NCI-H2107 treated with DMSO at 0.1 percent for 48 hours (cell line): ENCODE measurements around the gene CNPY3.

Experiments
- DNase-seq: peaks from one replicate; lab custom pipeline; 2025; ENCODE audit not compliant: unreplicated experiment; lab: John Stamatoyannopoulos, UW

CNPY3 gene

DNA sequence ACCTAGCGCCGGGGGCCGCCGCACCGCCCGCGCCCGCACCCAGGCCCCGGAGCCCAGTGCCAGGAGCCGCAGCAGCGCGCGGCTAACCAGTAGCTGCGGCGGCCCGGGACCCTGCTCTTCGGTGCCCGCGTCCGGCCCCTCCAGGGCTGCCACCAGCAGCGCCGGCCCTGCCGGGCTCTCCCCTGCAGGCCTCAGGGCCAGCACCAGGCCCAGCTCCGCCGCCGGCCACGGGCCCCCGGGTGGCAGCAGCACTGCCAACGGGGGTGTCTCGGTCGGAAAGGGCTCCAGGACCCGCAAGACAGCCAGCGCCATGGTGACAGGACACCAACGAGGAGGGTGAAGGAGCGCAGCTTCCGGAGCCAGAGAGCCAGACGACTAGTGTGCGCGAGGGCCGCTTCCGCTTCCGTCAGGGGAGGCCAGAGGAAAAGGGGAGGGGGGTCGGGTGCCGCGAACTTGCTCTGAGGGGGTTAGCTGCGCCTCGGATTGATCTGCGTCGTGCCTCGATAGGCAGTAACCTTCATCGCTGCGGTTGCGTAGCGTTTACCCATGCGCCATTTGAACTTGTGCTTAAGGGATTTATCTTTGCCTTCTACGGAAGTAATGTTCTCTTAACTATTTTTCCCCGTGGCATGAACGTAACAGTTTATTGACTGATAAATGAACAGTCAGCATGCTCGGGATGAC, 49.7 kb downstream of the CNPY3 start, which contains the start of gene PEX6:
PEX6 (minus strand) TSS at position 343 of the 684 bp plus-strand sequence; CDS start at position 312, 31 bp downstream.
- peak; percentile 23 for DNase-seq

DNA sequence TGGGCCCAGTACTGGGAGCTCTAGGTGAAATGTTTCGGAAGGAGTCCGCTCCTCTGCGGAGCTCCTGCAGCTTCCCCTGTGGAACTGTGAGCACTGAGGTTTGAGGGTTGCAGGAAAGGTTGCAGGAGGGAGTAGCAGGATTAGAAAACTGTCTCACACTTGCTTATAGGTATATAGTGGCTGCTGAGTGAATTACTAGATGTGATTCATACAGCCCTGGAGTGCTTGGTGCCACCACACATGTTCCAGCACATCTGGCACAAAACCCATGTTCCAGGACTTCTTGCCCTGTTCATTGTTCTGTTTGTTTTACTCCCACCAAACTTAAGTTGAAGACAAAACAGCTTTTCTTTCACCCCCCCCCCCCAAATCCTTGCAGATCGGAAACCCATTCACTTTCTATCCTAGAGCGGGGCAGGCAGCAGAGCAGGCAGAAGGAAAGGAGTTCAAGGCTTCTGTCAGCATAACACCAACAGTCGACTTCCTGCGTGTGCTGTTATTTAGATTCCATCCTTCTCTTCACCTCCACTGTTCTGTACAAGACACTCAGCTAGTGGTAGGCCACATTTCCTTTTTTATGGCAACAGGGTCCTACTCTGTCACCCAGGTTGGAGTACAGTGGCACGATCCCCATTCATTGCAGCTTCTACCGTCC, 50.4 kb downstream of the CNPY3 start:
- no peak for DNase-seq

DNA sequence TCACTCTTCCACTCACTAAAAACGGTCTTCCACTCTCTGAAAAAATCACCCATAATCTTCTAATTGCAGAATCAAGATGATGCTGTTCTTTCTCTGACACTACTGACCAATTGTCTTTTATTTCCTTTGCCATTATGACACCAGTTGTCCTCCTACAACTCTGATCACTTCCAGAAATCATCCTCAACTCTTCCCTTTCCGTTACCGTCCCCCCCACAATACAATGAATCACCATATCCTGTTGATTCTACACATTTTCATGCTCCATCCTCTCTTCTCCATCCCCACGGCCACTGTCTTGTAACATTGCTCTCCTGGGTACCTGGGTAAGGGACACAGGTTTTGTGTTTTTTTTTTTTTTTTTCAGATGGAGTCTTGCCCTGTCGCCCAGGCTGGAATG, 52.6 kb downstream of the CNPY3 start:
- no peak for DNase-seq

DNA sequence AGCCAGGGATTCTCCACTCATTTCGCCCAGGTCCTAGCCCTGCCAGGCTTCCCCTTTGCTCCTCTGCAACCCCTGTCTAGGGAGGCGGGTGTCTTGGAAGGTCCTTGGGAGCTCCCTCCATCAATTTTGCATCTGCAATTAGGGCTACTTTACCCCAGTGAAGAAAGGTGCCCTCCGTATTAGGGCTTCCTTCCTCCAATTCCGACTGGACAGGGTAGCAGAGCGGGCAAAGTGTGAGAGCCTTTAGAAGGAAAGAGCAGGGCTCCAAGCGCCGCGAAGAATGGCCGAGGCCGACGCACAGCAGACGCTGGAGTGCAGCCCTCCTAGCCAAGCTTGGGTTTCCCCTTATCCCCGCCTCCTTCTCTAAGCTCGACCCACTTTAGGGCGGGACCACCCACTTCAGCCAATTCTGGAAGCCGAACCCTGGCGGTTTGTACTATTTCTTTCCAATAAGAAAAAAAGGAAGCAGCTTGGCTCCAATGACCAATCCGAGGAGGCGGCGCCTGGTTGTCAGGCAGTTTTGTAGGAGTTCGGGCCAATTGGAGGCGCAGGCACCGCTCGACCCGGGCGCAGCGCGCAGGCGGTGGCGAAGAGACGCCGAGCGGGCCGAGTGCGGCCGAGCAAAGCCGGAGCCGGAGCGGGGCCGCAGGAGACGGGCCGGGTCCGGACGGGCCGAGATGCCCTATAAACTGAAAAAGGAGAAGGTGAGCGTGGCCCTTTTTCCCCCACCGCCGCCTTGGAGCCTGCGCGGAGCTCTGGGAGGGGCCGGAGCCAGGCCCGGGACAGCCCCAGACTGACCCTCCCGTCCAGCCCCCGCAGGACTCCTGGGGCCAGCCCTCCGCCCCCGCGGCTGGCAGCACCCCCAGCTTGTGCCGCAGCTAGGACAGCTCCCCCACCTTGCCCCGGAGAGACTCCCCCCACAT, 55.0 kb downstream of the CNPY3 start, which contains the start of gene PPP2R5D:
PPP2R5D (plus strand) TSS at position 570 of the 923 bp plus-strand sequence; CDS start at position 678, 108 bp downstream.
- peak; percentile 95 for DNase-seq

DNA sequence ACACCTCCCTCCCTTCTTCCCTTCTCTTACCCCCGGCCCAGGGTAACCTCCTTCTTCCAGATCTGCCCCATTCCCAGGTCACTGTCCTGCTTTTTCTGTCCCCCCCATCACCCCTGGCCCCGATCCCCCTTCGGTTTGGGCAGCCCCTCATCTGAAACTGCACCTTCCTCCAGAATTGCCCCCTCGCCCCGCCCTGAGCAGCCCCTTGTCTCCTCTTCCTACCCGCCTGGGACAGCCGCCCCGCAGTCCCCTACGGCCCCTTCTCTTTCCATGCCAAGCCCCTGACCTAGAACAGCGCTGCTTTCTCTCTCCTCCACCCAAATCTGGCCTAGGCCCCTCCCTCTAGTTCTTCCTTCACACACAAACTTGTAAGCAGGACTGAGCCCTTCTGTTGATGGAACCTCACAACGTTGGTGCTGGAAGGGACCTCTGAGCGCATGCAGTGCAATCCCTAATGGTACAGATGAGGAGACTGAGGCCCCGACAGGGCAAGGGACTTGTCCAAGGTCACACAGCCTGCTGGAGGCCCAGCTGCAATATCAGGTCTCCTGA, 55.7 kb downstream of the CNPY3 start:
- no peak for DNase-seq

DNA sequence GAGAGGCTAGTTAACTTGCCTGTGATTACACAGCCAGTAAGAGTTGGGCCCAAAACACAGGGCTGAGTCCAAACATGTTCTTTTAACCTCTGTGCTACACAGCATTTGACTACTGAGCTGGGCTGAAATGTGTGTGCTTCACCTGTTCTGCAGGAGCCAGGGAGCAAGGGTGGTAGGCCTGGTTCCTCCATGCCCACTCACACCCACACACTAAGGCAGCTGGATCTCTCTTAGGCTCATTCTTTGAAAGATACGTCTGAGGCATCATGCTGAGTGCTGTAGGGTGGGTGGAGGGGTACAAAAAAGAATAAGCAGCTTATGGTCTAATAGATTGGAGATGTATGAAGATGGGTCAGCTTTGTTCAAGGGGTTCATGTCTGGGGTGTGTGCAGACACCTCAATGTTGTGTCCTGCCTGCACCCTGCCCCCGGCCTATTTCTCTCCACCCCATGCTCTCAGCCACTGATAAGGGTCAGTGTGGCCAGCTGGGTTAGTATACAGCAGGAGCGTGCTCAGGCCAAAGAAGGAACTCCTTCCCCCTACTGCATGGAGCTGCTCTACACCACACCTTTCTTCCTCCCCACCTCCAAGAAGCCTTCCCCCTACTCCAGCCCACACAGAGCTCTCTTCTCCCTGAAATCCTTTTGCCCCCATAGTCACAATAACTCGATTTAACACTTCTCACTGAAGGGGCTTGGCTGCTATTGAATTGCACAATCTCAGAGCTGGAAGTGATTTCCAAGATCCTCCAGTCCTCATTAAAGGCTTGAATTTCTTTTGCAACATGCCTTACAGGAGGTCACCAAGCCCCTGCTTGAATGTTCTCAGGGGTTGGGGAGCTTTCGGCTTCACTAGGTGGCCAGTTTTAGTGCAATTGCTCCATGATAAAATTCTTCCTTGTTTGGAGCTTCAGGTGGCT, 58.5 kb downstream of the CNPY3 start:
- no peak for DNase-seq

DNA sequence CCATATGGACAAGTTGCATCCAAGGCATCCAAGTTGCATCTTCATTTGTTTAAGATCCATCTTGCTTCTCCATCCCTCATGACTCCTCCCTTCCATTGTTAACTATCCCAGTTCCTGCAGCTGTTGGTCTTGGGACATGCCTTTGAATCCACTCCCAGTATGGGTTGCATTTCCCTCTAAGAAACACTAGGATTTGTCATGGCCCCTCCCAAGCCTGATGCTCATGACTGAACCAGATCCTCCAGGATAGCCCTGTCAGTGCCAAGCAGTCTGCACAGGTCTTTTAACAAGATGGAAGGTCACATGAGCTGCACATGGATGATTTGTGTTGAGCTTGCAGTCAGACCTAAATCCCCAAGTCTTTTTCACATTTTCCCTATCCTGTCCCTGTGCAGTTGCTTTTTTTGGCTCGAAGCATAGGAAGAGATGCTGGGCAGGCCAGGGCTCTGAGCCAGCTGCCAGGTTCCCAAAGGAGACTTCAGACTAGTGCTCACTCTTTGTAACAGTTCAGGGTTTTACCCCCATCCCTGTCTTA, 59.3 kb downstream of the CNPY3 start:
- DNase-seq, result no peak
